Globus pallidus (tissue), 1 donor: ENCODE data around the gene SNX25.
"Not testable (repeated sequence)": the region's sequence is repeated elsewhere in the genome, so short reads cannot be mapped to it uniquely, and the experiment has no call there.

Experiments used
- DNase-seq: peaks from one replicate; pipeline ENCODE4 v3.0.0-alpha.2; 2015; ENCODE audit warnings: low spot score

SNX25 gene

DNA sequence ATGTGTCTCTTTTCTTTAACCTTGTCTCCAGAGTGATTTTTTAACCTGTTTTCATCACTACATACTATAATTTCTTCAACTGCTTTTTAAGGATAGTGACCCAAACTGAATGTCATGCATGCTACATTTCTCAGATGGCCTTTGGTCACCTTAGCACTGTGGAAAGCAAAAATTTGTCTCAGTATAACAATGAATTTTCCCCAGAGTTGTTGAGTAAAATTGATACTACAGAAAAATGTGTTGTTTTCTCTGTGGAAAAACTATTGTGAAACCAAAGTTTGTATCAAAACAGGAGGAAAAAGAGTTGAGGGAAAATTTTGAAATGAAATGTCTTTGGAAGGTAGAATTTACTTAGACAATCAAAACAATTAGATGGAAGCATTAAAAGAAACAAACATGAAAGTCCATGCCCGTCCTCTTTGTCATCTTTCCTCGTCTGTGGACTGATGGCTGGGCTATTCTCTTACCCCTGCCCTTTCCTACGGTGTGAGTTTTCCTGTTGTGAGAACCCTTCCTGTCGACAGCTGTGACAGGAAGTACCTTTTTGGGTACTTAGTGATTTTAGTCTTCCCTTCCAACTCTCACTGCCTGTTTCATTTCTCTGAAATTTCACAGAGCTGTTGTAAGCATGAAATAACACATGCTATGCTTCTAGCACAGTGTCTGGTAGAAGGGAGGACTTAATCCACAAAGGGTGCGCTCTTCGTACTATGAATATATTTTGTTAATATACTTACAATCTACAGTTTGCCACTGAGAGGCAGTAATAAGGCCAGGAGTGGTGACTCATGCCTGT, 135.5 kb downstream of the SNX25 start:
- DNase-seq = no peak

DNA sequence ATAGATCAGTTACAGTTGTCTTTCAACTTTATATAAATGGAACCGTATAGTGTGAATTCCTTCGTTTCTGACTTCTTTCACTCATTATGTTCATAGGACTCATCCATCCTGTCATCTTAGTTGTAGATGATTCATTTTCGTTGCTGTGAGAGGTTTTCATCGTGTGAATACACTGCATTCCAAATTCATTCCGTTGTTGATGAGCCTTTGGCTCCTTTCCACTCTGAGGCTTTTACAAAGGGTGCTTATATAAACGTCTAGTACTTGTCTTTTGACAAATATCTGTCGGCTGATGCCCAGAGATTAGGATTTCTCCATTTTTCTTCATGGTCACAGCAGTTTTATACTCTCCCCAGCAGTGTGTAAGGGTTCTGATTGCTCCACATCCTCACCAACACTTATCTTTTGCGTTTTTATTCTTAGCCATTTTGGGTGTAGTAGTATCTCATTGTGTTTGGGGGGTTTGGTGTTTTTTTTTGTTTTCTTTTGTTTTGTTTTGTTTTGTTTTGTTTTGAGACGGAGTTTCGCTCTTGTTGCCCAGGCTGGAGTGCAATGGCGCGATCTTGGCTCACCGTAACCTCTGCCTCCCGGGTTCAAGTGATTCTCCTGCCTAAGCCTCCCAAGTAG, 137.7 kb downstream of the SNX25 start:
- no peak for DNase-seq

DNA sequence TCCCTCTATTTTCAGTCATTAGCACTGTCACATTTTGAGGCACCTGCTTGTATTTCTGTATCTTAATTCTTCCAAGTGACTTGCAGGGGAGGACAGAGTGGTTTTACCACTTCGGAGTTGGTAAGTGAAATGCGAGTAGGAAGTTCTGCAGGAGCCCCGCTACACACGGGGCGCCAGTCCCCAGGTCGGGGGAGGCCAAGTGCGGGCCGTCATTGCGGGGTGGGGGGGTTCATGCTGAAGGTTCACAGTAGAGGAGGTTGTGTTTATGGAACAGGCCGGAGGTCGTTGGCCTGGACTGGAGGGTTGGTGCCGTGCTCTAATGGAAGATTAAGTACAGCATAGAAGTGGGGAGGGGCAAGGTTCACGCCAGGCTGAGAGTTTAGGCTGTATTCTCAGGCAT, 142.3 kb downstream of the SNX25 start:
- no peak for DNase-seq

DNA sequence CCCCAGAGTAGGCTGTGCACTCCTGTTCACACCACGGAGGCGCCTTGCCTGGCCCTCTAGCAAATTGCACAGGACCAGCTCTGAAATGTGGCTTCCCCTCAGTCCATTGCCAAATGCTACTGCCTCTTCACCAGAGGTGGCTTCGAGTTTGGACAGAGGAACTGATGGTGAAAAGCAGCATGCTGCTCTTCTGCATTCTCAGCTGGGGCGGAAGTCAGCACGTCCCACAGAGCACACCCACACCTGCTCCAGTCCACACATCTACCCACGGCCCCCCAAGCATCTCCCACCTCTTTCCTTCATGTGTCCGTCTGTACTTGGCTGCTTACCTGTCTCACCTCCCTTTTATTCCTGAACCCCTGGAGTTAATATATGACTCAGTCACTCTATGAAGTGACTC, 142.8 kb downstream of the SNX25 start:
- no peak for DNase-seq

DNA sequence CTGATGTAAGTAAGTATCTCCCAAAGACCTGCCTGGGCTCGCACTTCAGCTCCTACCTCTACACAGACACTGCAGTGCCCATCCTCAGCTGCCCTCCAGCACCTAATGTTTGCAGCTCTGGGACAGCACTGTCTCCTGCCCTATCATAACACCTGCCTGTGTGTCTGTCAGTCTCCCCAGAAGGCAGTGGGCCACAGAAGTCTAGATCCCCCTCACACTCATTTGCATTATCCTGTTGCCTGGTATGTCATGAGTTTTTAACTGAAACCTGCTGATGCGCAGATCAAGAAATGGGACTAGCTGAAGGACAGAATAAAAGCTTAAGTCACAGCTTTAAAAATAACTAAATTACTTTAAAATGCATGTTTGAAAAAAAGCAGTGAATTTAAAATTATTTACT, 143.3 kb downstream of the SNX25 start:
- DNase-seq = no peak

DNA sequence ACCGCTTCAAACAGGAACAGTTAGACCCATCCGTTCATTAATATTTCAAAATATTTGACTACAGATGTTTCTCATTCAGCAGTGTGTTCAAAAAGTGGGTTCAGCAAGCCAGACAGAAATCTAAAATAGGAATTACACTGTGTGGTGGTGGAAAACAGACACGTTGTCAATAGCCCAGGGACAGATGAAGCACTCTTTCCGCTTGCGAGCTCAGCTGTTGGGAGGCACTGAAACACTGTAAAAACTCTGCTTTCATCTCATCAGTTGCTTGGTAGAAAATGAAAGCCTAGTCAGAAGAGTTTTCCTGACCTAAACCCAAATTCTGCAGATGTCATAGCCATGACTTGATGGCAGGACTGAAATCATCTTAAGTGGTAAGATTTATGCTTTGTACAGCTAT, 147.8 kb downstream of the SNX25 start:
- no peak for DNase-seq

DNA sequence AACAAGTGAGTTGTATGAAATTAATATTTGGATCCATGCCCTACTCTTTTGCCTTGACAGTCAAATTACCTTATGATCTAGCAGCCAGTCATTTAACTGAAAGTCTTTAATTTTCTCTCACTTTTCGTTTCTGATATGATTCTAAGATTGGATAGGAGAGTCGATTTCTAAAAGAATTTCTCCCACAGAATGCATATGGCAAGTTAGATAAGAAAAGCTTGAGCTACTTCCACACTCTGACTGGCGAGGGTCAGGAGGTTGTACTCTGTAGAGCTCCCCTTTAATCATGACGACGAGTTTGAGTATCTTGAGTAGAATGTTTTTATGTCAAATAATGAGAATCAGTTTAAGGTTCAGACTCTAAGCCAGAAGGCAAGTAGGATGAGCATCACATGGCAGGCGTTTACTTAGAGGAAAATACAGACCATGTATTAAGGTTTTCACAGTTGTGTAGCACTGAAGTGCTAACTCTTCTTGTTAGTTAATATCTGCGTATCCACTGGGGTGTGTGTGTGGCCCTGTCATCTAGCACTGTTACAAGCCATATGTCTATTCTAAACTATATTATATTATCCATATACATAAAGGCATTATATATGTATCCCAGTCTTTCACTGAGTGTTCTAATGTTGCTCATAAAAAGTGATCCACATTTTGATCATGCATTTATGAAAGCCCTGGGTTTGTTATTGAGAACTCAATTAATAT, 148.5 kb downstream of the SNX25 start:
- no peak for DNase-seq

DNA sequence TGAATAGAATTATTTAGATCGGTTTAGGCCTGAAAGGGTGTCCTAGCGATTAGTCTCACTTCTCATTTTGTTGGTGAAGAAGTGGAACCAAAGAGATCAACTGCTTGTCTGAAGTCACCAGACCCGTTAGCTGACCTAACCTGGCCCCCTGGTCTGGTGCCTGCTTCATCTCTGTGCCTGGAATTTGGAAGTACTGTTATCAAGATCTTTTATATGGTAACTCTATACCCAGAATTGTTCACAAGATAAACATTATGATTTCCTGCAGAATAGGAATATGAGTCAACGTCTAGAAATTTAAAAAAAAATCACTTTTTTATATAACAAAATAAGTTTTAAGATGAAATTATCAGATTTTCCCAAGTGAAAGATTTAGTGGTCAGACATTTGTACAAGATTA, 149.1 kb downstream of the SNX25 start:
- no peak for DNase-seq

DNA sequence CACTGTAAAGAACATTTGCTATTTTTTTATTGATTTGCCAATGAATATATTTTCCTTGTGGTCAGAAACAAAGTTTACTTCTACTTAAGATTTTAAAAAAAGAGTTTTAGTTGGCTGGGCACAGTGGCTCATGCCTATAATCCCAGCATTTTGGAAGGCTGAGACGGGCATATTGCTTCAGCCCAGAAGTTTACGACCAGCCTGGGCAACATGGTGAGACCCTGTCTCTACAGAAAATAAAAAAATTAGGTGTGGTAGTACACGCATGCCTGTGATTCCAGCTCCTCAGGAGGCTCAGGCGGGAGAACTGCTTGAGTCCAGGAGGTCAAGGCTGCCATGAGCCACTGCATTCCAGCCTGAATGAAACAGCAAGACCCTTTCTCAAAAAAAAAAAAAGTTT, 149.6 kb downstream of the SNX25 start:
- no peak for DNase-seq

DNA sequence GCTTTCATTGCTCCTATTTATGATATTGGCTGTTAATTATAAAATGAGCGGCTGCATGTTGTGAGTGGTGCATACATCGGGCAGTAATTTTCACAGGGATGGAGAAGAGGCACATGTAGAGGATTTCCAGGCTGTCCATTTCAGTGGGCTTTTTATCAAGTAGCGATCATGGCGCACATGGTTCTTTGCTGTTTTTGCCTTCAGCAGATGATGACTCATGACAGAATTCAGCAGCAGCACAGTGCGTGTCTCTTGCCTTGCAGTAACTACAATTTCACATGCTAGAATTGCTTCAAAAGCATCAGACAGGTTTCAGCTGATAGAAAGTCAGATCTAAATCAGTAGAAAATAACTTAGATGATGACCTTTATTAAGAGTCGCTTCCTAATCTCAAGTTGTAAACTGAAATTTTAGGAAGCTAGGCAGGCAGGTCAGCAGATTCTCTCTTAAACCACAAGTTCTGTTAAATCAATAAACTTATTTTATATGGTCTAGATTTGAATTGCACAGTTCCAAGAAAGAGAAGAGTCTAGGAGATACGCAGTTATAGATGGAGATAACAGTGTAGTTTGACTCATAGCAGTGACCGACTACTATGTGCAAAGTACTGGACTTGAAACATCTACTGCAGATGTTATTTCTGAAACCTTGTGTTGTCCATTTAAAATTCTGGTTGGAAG, 150.5 kb downstream of the SNX25 start:
- no peak for DNase-seq

DNA sequence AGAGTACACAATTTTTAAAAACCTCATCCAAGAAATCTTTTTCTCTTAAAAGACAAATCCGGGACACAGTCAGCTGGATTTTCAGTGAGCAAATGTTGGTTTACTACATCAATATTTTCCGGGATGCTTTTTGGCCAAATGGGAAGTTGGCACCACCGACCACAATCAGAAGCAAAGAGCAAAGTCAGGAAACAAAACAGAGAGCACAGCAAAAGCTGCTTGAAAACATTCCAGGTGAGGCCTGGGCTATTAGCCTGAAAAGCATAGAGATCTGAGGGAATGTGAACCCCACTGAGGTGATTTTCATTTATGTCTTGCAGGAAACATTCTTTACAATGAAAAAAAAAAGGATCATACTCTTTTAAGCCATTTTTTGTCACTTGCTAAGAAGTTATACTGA, 152.5 kb downstream of the SNX25 start:
- DNase-seq = no peak

DNA sequence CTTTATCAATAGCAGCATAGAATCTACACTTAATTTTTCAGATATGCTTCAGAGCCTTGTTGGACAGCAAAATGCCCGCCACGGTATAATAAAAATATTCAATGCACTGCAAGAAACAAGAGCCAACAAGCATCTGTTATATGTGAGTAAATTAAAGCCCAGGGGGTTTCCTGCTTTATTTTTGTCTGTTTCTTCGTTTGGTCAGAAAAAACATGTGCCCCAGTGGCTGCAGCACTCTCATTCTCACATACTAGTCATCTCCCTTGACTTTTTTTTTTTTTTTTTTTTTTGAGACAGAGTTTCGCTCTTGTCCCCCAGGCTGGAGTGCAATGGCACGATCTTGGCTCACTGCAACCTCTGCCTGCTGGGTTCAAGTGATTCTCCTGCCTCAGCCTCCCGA, 153.2 kb downstream of the SNX25 start:
- DNase-seq = not testable (repeated sequence)

DNA sequence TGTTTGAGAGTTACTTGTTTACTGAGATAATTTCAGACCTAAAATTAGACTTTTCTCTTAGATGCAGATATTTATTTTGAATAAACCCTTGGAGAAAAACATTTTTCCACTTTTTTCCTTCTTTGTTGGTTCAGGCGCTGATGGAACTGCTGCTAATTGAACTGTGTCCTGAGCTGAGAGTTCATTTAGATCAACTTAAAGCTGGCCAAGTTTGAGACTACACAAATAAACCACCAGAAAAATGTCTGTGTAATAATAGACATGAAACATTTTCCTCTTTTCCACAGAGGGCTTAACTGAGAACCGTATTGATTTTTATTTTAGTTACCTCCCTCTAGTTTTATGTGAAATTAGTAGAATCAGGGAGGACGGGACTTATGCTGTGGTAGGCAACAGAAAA, 153.9 kb downstream of the SNX25 start:
- no peak for DNase-seq

DNA sequence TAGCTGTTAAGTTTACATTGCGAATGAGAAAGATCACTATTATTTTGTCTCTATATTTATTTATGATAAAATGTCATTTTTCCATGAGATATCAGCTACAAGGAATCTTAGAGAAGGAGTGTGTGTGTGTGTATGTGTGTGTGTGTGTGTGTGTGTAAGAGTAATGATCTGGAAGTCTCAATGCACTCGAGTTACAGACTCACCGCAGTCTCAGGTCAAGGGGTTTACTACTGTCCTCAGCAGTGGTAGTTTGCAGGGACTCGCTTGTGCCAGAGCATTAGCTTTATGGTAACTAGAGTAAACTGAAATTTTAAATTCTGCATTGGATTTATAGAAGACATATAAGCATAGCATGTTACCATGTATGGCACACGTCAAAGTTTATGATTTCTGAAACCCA, 155.5 kb downstream of the SNX25 start:
- no peak for DNase-seq

DNA sequence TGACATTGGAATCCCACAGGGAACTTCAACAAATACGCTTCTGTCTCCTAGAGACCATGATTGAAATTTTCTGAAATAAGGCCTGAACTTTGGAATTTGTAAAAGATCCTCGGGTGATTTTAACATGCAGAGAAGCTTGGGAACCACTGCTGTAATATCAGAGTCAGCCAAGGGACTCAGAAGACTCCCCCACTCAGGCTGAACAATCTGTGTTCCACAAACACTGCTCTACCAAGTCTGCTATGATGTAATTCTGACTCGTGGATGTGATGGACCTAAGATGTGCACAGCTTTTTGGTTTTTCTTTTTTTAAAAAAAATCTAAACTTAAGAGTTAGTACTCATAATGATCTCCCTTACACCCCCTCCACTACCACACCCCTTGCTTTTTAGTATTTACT, 160.3 kb downstream of the SNX25 start:
- DNase-seq = no peak

DNA sequence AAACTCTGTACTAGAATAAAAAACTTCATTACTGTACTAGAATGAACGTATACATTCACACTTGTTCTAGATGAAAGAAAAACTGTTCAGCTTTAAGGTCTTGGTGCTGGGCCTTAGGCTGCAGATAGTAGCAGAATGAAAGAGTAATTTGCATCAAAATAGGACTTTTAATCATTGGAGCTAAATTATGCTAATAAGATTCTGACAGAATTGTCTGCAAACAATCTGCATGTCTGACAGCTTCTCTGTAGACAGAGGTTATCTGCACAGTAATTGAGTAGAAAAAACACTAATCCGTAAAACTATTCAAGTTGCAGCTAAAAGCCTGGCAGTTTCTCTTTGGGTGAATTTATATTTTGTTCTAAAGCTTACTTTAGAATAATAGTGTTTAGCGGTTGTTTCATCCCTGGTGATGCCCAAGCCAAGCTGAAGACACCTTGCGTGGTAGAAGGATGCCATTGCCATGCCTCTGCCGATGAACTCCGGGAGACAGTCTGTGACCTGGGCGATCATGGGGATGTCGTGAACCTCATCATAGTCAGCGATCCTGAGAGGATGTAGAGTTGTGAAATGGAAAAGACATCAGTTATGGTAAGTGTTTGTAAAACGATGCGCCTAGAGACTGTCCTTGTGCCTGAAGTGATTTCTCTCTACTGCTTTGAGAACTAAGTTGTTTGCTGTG, 161.0 kb downstream of the SNX25 start:
- DNase-seq = no peak

DNA sequence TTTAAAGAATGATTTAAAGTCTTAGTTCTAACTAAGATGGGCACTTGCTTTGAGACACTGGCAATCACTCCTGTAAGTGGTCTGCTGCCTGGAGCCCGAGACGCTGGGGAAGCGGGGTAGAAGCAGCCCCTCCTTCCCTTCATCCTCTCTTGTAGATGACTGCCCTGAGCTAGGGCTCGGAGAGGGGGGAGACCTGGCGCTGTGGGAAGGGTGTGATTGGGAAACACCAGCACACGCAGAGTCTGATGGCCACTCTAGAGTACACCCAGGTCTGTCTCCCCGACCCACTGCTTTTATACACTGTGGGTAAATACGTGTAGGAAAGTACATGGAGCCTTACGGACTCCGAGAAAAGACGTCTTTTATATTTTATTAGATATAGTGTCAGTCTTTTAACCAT, 162.3 kb downstream of the SNX25 start:
- DNase-seq = no peak

DNA sequence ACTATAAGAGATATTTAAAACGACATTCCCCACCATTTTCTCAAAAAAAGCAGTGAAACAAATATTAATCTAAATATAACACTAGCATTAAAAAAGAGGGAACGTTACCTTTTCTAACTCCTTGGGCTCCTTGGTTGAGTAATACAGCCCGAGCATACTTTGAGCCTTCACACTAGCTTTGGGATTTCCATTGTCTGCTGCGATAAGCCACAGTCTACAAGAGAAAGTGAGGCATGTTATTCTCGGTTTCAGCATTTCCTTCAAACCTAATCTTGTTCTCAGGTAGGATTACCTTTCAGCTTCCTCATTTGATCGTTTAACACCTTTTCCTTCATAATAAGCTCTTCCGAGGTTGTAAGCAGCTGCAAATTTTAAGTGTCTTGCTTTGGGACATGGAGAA, 164.6 kb downstream of the SNX25 start:
- no peak for DNase-seq

DNA sequence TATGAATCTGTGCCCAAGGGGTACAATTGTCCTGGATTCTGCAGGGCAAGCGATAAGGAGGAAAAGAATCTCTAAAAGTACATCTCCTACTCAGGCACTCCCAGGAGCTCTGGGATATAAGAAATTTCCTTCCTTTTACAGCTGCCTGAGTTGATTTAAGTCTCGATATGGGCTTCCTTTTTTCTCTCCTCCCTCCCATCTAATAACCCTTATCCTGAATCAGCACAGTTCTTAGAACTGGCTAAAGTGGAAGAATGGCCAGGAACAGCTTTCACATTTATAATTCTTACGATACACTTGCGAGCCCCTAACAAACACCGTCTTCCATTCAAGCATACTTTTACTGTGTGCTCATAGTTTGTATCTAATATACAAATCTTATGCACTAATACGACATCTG, 165.2 kb downstream of the SNX25 start:
- DNase-seq = no peak

DNA sequence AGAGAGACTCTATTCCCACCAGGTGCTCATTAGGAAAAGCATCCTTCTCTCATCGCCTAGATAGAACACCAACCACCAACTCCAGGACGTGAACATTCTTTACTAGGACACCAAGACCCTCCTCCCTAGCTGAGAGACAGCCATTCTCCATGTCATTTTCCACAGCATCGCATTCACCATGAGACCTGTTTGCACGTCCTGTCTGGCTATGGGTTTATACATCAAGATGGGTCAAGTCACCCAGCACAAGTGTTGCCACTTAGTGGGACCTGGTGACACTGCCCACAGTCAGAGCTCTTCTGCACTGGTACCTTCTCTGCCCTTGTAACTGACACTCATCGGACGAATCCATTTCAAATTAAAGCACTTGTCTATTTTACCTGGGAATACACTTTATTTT, 168.9 kb downstream of the SNX25 start:
- DNase-seq = no peak

DNA sequence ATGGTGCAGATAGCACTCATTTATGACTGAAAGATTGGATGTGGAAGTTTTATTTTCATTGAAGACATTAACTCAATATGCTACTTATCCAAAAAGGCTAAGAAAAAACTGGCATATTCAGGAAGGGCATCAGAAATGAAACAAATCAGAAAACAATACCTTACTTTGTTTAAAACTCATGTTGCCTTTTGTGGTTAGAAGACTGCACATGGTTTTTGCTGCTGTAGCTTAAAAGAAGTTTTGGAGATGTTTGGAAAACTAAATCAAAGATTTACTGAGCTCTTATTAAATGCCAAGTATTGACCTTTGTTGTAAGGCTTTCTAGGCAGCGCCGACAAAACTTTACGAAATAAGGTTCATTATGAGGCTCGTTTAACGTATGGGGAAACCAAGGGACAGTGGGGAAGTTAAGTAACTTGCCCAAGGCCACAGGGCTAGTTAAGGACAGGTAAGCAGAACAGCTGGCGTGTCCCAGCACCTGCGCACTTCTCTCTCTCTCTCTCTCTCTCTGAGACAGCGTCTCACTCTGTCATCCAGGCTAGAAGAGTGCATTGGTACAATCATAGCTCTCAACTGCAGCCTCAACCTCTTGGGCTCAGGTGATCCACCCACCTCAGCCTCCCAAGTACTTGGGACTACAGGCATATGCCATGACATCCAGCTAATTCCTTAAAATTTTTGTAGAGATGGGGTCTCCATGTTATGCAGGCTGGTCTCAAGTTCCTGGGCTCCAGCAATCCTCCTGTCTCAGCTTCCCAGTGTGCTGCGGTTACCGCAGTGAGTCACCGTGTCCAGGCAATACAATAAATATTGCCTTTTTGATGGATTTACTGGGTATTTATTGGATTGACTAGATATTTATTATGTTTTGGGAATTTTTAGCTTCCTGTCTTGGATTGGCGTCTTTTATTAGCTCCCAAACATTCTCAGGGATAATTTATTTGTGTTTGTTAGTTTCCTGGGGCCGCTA, 170.2 kb downstream of the SNX25 start:
- DNase-seq = no peak
